ENCODE measurements around the gene SETD2. TPM values are rescaled to one million over a fixed set of nuclear protein-coding genes. Genes with fewer than 3 reads are reported as not detected.
"Not testable (repeated sequence)": the region's sequence is repeated elsewhere in the genome, so short reads cannot be mapped to it uniquely, and the experiment has no call there.

The SETD2 gene
- total RNA-seq, 4 donors from 2014 or later: 54.3 to 113 (median 67.9) TPM

DNA sequence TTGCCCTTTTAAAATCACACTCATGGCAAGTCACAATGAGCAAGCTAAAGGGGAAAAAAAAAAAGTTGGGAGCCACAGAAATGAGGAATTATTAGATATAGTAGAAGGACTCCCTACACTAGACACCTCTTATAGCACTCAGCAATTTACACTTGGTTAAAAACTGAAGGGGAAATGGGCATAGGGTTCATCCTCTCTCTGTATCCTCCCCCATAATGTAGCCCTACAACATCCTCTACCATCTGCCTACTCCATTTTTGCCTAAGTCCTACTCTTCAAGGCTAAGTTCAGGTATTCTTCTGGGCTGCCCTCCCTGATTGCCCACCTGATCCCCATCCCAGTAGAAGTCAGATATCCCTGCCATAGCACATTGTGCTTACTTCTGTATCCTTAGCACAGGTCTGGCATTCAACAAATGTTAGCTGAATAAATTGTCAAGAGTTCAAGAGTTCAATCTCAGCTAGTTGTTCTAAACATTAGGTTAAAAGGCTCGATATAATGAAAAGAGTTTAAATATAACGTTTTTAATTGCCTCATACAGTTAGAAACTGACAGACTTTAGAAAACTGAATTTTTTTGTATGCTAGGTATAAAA is 14.5 kb downstream of the SETD2 start:
- DNase-seq: no peak
- TF ChIP-seq EP300 (IDR thresholded peaks at IDR 0.05; ENCODE audit: low read depth): no peak
- no peak for TF ChIP-seq POLR2A (IDR thresholded peaks at IDR 0.05)
- TF ChIP-seq POLR2AphosphoS5 (IDR thresholded peaks at IDR 0.05): no peak
- TF ChIP-seq, protein P1, sequence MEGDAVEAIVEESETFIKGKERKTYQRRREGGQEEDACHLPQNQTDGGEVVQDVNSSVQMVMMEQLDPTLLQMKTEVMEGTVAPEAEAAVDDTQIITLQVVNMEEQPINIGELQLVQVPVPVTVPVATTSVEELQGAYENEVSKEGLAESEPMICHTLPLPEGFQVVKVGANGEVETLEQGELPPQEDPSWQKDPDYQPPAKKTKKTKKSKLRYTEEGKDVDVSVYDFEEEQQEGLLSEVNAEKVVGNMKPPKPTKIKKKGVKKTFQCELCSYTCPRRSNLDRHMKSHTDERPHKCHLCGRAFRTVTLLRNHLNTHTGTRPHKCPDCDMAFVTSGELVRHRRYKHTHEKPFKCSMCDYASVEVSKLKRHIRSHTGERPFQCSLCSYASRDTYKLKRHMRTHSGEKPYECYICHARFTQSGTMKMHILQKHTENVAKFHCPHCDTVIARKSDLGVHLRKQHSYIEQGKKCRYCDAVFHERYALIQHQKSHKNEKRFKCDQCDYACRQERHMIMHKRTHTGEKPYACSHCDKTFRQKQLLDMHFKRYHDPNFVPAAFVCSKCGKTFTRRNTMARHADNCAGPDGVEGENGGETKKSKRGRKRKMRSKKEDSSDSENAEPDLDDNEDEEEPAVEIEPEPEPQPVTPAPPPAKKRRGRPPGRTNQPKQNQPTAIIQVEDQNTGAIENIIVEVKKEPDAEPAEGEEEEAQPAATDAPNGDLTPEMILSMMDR (IDR thresholded peaks at IDR 0.05): no peak
- H3K36me3 ChIP-seq: no peaks in the 10 kb centered on the region
- no peaks in the 10 kb centered on the region for H3K27me3 ChIP-seq
- in situ Hi-C loops (cut with MboI; ENCODE audit: low pct_ligation_motif_present in 1 of 4, low pct_unique_long_range_greater_than_20kb in 1 of 4, low sequenced_read_pairs in 3 of 4) (no loop called here), intact Hi-C loops (cut with DNase I; ENCODE audit: low total_unique reads) (no loop called here)
- H3K9me3 ChIP-seq: no peaks in the 10 kb centered on the region
- 32 to 34% methylated on average over 2 of the region's 2 CpGs for WGBS, 2 donors (ENCODE audit: low coverage in 1 of 2)
- H3K4me3 ChIP-seq: no peak overlapping the region
- H3K27ac ChIP-seq: no peak overlapping the region
- peaks cover 0 to 33% (median 8%) of the 10 kb centered on the region in 4 donors for H3K4me1 ChIP-seq

DNA sequence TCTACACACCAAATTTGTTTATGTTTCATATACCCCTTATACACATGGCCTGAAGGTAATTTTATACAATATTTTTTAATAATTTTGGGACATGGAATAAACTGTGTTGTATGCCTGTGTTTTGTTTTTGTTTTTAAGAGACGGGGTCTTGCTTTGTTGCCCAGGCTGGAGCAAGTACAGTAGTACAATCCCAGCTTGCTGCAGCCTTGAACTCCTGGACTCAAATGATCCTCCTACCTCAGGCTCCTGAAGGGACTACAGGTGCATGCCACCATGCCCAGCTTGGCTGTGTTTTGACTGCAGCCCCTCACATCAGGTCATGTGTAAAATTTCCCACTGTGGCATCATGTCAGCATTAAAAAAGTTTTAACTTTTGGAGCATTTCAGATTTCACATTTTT is 18.6 kb downstream of the SETD2 start:
- Histone ChIP-seq H3K4me1 (peaks cover 21 to 48% (median 26%) of the 10 kb centered on the region in 4 donors), H3K36me3 (no peaks in the 10 kb centered on the region), H3K4me3 (no peak overlapping the region), H3K9me3 (no peaks in the 10 kb centered on the region), H3K27ac (no peak overlapping the region), H3K27me3 (no peaks in the 10 kb centered on the region)
- intact Hi-C loops (cut with DNase I; ENCODE audit: low total_unique reads): no loop called here
- in situ Hi-C loops (cut with MboI; ENCODE audit: low pct_ligation_motif_present in 1 of 4, low pct_unique_long_range_greater_than_20kb in 1 of 4, low sequenced_read_pairs in 3 of 4): no loop called here
- DNase-seq: no peak
- TF ChIP-seq POLR2A (IDR thresholded peaks at IDR 0.05) (no peak), POLR2AphosphoS5 (IDR thresholded peaks at IDR 0.05) (no peak), EP300 (IDR thresholded peaks at IDR 0.05; ENCODE audit: low read depth) (no peak)
- TF ChIP-seq, protein P1 (IDR thresholded peaks at IDR 0.05): no peak
- 95 to 100% methylated on average over 1 of the region's 1 CpG for WGBS, 2 donors (ENCODE audit: low coverage in 1 of 2)

DNA sequence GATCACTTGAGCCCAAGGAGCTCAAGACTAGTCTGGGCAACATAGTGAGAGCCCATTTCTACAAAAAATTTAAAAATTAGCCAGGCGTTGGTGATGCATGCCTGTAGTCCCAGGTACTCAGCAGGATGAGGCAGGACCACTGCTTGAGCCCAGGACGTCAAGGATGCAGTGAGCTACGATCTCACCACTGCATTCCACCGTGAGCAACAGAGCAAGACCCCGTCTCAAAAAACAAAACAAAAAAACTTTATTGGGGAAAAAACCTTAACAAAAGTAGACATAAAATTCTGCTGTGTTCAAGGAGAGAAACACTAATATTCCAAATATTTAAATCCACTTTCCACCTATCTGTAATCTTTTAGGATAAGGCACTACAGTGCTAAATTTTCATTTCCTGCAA is 20.8 kb downstream of the SETD2 start:
- 85 to 88% methylated on average over 4 to 5 of the region's 5 CpGs for WGBS, 2 donors (ENCODE audit: low coverage in 1 of 2)
- no peak for DNase-seq
- intact Hi-C loops (cut with DNase I; ENCODE audit: low total_unique reads): no loop called here

DNA sequence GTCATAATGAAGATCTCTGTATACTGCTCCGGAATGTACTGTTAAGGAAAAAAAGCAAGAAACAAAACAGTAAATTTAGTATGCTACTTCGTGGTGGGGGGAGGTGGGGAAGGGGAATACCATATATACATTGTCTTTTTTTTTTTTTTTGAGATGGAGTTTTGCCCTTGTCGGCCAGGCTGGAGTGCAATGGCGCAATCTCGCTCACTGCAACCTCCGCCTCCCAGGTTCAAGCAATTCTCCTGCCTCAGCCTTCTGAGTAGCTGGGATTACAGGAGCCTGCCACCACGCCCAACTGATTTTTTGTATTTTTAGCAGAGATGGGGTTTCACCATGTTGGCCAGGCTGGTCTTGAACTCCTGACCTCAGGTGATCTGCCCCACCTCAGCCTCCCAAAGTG is 21.4 kb downstream of the SETD2 start:
- H3K4me3 ChIP-seq; intact Hi-C loops (cut with DNase I; ENCODE audit: low total_unique reads); H3K36me3 ChIP-seq; DNase-seq; H3K27ac ChIP-seq; in situ Hi-C loops (cut with MboI; ENCODE audit: low pct_ligation_motif_present in 1 of 4, low pct_unique_long_range_greater_than_20kb in 1 of 4, low sequenced_read_pairs in 3 of 4); H3K27me3 ChIP-seq; H3K9me3 ChIP-seq: not testable (repeated sequence)
- WGBS, 2 donors (ENCODE audit: low coverage in 1 of 2): 69 to 83% methylated on average over 3 to 7 of the region's 7 CpGs
- H3K4me1 ChIP-seq: peaks cover 21 to 51% (median 25%) of the 10 kb centered on the region in 4 donors

More for the DNA sequence above, 20.8 kb downstream of the SETD2 start:
- Histone ChIP-seq H3K4me3 (no peak overlapping the region), H3K36me3 (no peaks in the 10 kb centered on the region), H3K27me3 (no peaks in the 10 kb centered on the region), H3K27ac (no peak overlapping the region), H3K4me1 (peaks cover 20 to 48% (median 24%) of the 10 kb centered on the region in 4 donors), H3K9me3 (no peaks in the 10 kb centered on the region)
- TF ChIP-seq POLR2A (IDR thresholded peaks at IDR 0.05): no peak
- TF ChIP-seq POLR2AphosphoS5 (IDR thresholded peaks at IDR 0.05): no peak
- TF ChIP-seq, protein P1 (IDR thresholded peaks at IDR 0.05): no peak
- no peak for TF ChIP-seq EP300 (IDR thresholded peaks at IDR 0.05; ENCODE audit: low read depth)
- in situ Hi-C loops (cut with MboI; ENCODE audit: low pct_ligation_motif_present in 1 of 4, low pct_unique_long_range_greater_than_20kb in 1 of 4, low sequenced_read_pairs in 3 of 4): no loop called here

DNA sequence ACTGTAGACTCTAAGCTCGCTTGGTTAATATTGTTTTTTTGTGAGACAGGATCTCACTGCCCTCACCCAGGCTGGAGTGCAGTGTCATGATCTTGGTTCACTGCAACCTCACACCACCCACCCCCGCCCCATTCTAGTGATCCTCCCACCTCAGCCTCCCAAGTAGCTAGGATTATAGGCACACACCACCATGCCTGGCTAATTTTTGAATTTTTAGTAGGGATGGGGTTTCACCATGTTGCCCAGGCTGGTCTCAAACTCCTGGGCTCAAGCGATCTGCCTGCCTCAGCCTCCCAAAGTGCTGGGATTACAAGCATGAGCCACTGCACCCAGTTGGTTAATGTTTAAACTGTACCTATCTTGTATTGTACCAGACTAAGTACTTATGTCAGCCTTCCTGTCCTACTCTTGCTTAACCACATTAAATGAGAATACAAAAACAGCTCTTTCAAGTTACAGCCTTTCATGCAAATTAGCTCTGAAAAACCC is 22.9 kb downstream of the SETD2 start:
- intact Hi-C loops (cut with DNase I; ENCODE audit: low total_unique reads); H3K4me3 ChIP-seq; in situ Hi-C loops (cut with MboI; ENCODE audit: low pct_ligation_motif_present in 1 of 4, low pct_unique_long_range_greater_than_20kb in 1 of 4, low sequenced_read_pairs in 3 of 4); H3K9me3 ChIP-seq; H3K36me3 ChIP-seq; H3K27me3 ChIP-seq; DNase-seq: not testable (repeated sequence)
- Histone ChIP-seq H3K27ac (peak overlapping the region in 3 of 4 donors; percentile 7 to 49 (median 13)), H3K4me1 (peaks cover 21 to 59% (median 32%) of the 10 kb centered on the region in 4 donors)
- 52 to 80% methylated on average over 1 to 3 of the region's 3 CpGs for WGBS, 2 donors (ENCODE audit: low coverage in 1 of 2)

DNA sequence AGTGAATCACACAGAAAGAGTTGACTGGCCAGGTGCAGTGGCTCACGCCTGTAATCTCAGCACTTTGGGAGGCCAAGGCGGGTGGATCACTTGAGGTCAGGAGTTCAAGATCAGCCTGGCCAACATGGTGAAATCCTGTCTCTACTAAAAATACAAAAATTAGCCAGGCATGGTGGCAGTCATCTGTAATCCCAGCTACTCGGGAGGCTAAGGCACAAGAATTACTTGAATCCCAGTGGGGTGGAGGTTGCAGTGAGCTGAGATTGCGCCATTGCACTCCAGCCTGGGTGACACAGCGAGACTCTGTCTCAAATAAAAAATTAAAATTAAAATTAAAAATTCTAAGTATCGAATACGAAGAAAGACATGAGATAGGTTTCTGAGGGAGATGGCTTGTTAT is 23.4 kb downstream of the SETD2 start:
- H3K4me3 ChIP-seq; intact Hi-C loops (cut with DNase I; ENCODE audit: low total_unique reads); in situ Hi-C loops (cut with MboI; ENCODE audit: low pct_ligation_motif_present in 1 of 4, low pct_unique_long_range_greater_than_20kb in 1 of 4, low sequenced_read_pairs in 3 of 4); H3K27me3 ChIP-seq; H3K36me3 ChIP-seq; H3K9me3 ChIP-seq; DNase-seq: not testable (repeated sequence)
- peaks cover 21 to 56% (median 33%) of the 10 kb centered on the region in 4 donors for H3K4me1 ChIP-seq
- H3K27ac ChIP-seq: peak overlapping the region in 1 of 4 donors; percentile 49
- WGBS, 2 donors (ENCODE audit: low coverage in 1 of 2): 83% methylated on average over 7 of the region's 7 CpGs; no CpG with 5 or more reads in 1 of the 2 donors

All from transverse colon (tissue), 4 donors.